Heart right ventricle (tissue), 16 donors: ENCODE data around the gene TTC7B. TPM values are rescaled to one million over a fixed set of nuclear protein-coding genes. Genes with fewer than 3 reads are reported as not detected.
"Not testable (repeated sequence)": the region's sequence is repeated elsewhere in the genome, so short reads cannot be mapped to it uniquely, and the experiment has no call there.

Experiments used
- ATAC-seq, 8 donors: fragments of 200-7000 bp; cut with Tn5 transposase; one replicate each; pipeline ENCODE4 v1.9.1; 2020; ENCODE audit warnings: mild to moderate bottlenecking in 8 of 8, moderate library complexity in 8 of 8, moderate number of reproducible peaks in 1 of 8
- DNase-seq, 2 donors: peaks; one replicate each; pipeline ENCODE4 v3.0.0-alpha.2; 2020
- H3K27ac ChIP-seq, 10 donors: fragments of 200-600 bp; sonication (generic) in 2 of 10; one replicate each; pipeline versions ENCODE4 v1.5.0 to v1.8.0; 2020 to 2022; ENCODE audit warnings: mild to moderate bottlenecking in 3 of 10
- H3K27me3 ChIP-seq, 7 donors: fragments of 200-600 bp; one replicate each; pipeline ENCODE4 v1.8.0; 2021 to 2022; ENCODE audit warnings: mild to moderate bottlenecking in 2 of 7
- H3K36me3 ChIP-seq, 9 donors: fragments of 200-600 bp; sonication (generic) in 1 of 9; one replicate each; pipeline versions ENCODE4 v1.5.0 to v1.8.0; 2020 to 2022; ENCODE audit warnings: mild to moderate bottlenecking in 2 of 9
- H3K4me1 ChIP-seq, 9 donors: fragments of 200-600 bp; sonication (generic) in 1 of 9; one replicate each; pipeline versions ENCODE4 v1.5.0 to v1.8.0; 2020 to 2022; ENCODE audit warnings: mild to moderate bottlenecking in 4 of 9
- H3K4me3 ChIP-seq, 10 donors: fragments of 200-600 bp; sonication (generic) in 2 of 10; one replicate each; pipeline versions ENCODE4 v1.5.0 to v1.8.0; 2020 to 2022; ENCODE audit warnings: mild to moderate bottlenecking in 7 of 10, moderate library complexity in 2 of 10
- H3K9me3 ChIP-seq, 11 donors: fragments of 200-600 bp in 10 of 11; sonication (generic) in 2 of 11; one replicate each; pipeline versions ENCODE4 v1.5.0 to v1.8.0; 2013 to 2022; ENCODE audit warnings: mild to moderate bottlenecking in 2 of 11, control low read depth in 1 of 11, moderate library complexity in 1 of 11
- CTCF ChIP-seq, 9 donors: fragments of 200-600 bp; sonication (generic) in 2 of 9; IDR thresholded peaks; one replicate each; pipeline versions ENCODE4 v1.5.0 to v1.8.0; 2021 to 2022; ENCODE audit warnings: antibody characterized with exemption in 9 of 9, mild to moderate bottlenecking in 5 of 9, moderate library complexity in 1 of 9
- WGBS, 2 donors: extraction: QIAGEN DNeasy Blood & Tissue Kit; methylation state at CpG; one replicate each; pipeline ENCODE4 v1.1.7; 2013; ENCODE audit warnings: inconsistent platforms in 1 of 2; 5-methylcytosine and 5-hydroxymethylcytosine counted together
- intact Hi-C, 10 donors: fragments of 100-400 bp; cut with DNase I; formaldehyde crosslinking; loops; one replicate each; pipeline versions ENCODE4 v1.11.1 to v1.14.2; 2022
- long read RNA-seq, 3 donors: library from polyadenylated mRNA; unstranded; transcript quantifications; one replicate each; pipeline ENCODE4 v2.0.0, GENCODE V29; 2020 to 2021
- polyA plus RNA-seq, 2 donors: library from polyadenylated mRNA; stranded (reverse); fragments of 200-250 nt; gene quantifications; one replicate each; pipeline ENCODE4 v1.2.3, GENCODE V29; 2013
- total RNA-seq, 10 donors: library from RNA; stranded (reverse); fragmentation: NEBNext Ultra II Directional in 3 of 10; extraction: Animal tissue kit (Norgen Biotek cat#: 25700) in 3 of 10; gene quantifications; one replicate each; pipeline versions ENCODE4 v1.2.1 to v1.2.4, GENCODE V29; 2021 to 2023
- donor health status: Arrhythmogenic right ventricular cardiomyopathy.
- donor health status: ischemic (EF 13 %, LVEDD 7.1; RV severe dilation, severe dysfunction).
- donor health status: healthy with polysubstance abuse.
- donor health status: DM: no; HTN: yes; CAD: no.
- donor health status: DM: no; HTN: no; CAD: no.
- donor health status: ischemic (EF 25% LVEDD 6.9; RV normal size, moderate dysfunction).
- donor health status: ischemic (EF 25% LVEDD 5.7; RV mildly dilated, moderate dysfunction).
- donor health status: healthy.
- donor health status: DM: yes; HTN: yes; CAD: no.
- donor health status: Ischemic cardiomyopathy.
- donor health status: ischemic (EF 35%, LVEDD 5.7; RV mildly dilated, moderate dysfunction).
- donor health status: nonischemic (EF 11% LVEDD 7.7; RV severe dilation, severe dysfunction).
- donor health status: DM: yes; HTN: yes; CAD: no.
- donor health status: PGD.
- donor health status: ischemic (EF 29% LVEDD 5.4; RV normal size, mild dysfunction).
- donor health status: nonischemic (EF 23%, LVEDD 6.1; RV moderate dilation, normal function).

The TTC7B gene
- total RNA-seq (10 to 100 TPM; 59.1 to 79.4 (median 66.6) TPM), polyA plus RNA-seq (10 to 100 TPM; 23.0 to 23.5 TPM)
- long read RNA-seq, donor 1, partial matches to known transcripts = 3 of 12 reads
- long read RNA-seq, donor 1, other reads (novel, unspliced or antisense) = 9 of 12 reads
- long read RNA-seq, donor 2, partial matches to known transcripts = 9 of 20 reads
- long read RNA-seq, donor 2, other reads (novel, unspliced or antisense) = 11 of 20 reads
- long read RNA-seq, donor 3, partial matches to known transcripts = 11 of 30 reads
- long read RNA-seq, donor 3, other reads (novel, unspliced or antisense) = 18 of 30 reads

GRCh38 chr14:90815822-90816662 lies at the start of gene TTC7B:
TSS of gene TTC7B (minus strand) at chr14:90816430. CDS start at chr14:90816295, 135 bp downstream.
- H3K27ac ChIP-seq = peak within 1 kb of the TSS in 6 of 10 donors; percentile 30 to 58 (median 50)
- H3K27me3 ChIP-seq = no peaks in the 10 kb centered on the region
- H3K36me3 ChIP-seq = no peaks in the 10 kb centered on the region
- no peaks in the 10 kb centered on the region for H3K9me3 ChIP-seq
- H3K4me3 ChIP-seq = peak within 1 kb of the TSS; percentile 63 to 91 (median 77)
- WGBS, 2 donors = 1% methylated on average over 83 to 111 of the region's 111 CpGs
- ATAC-seq = peak; percentile 69 to 85 (median 78)
- peak in 1 of 2 donors; percentile 65 for DNase-seq
- peaks cover 3 to 35% (median 18%) of the 10 kb centered on the region in 9 donors for H3K4me1 ChIP-seq
- intact Hi-C loops = loop anchor here in 3 of 10 donors (2.0 to 5.0 kb wide), 4 partner anchors 55 to 514 kb away; no protein-coding TSS in a partner anchor
- peak in 8 of 9 donors; percentile 5 to 42 (median 24) for TF ChIP-seq CTCF (IDR thresholded peaks at IDR 0.05)

DNA sequence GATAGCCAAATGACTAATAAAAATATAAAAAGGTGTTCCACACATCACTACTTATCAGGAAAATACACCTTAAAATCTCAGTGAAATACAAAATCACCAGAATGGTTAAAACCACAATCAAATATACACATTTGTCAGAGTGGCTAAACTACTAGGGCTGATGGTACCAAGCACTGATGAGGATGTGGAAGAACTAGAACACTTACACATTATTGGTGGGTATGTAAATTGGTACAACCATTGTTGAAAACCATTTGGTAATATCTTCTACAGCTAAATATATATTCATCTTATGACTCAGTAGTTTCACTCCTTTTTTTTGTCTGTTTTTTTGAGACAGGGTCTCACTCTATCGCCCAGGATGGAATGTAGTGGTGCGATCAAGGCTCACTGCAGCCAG lies 48.5 kb upstream of the TTC7B start:
- WGBS, 2 donors = 99 to 100% methylated on average over 2 of the region's 2 CpGs
- no peak for TF ChIP-seq CTCF (IDR thresholded peaks at IDR 0.05)
- intact Hi-C loops = no loop called here
- no peak overlapping the region for H3K27ac ChIP-seq
- ATAC-seq (no peak), DNase-seq (no peak)
- no peaks in the 10 kb centered on the region for H3K36me3 ChIP-seq
- no peak overlapping the region for H3K4me3 ChIP-seq
- peaks cover 0 to 24% (median 11%) of the 10 kb centered on the region in 9 donors for H3K4me1 ChIP-seq
- no peaks in the 10 kb centered on the region for H3K9me3 ChIP-seq
- no peaks in the 10 kb centered on the region for H3K27me3 ChIP-seq

GRCh38 chr14:90858511-90858910 lies 42.3 kb upstream of the TTC7B start:
- DNase-seq (no peak), ATAC-seq (no peak)
- Histone ChIP-seq H3K36me3 (no peaks in the 10 kb centered on the region), H3K4me3 (no peak overlapping the region), H3K27ac (no peak overlapping the region), H3K4me1 (no peaks in the 10 kb centered on the region), H3K9me3 (no peaks in the 10 kb centered on the region), H3K27me3 (no peaks in the 10 kb centered on the region)
- TF ChIP-seq CTCF (IDR thresholded peaks at IDR 0.05) = no peak
- WGBS, 2 donors = 88 to 89% methylated on average over 5 of the region's 5 CpGs
- intact Hi-C loops = no loop called here

- DNase-seq = no peak
- 86 to 93% methylated on average over 6 of the region's 6 CpGs for WGBS, 2 donors
Measured at GRCh38 chr14:90857866-90858265, 41.6 kb upstream of the TTC7B start.

GRCh38 chr14:90856115-90856514 lies 39.9 kb upstream of the TTC7B start:
- H3K4me3 ChIP-seq, H3K27me3 ChIP-seq, H3K36me3 ChIP-seq, intact Hi-C loops, H3K4me1 ChIP-seq, H3K9me3 ChIP-seq, DNase-seq, H3K27ac ChIP-seq, ATAC-seq: not testable (repeated sequence)
- 88 to 97% methylated on average over 5 of the region's 5 CpGs for WGBS, 2 donors

More at GRCh38 chr14:90857866-90858265, 41.6 kb upstream of the TTC7B start:
- H3K36me3 ChIP-seq = no peaks in the 10 kb centered on the region
- no peaks in the 10 kb centered on the region for H3K4me1 ChIP-seq
- ATAC-seq = no peak
- intact Hi-C loops = no loop called here
- no peaks in the 10 kb centered on the region for H3K27me3 ChIP-seq
- no peaks in the 10 kb centered on the region for H3K9me3 ChIP-seq
- no peak for TF ChIP-seq CTCF (IDR thresholded peaks at IDR 0.05)
- H3K27ac ChIP-seq = no peak overlapping the region
- no peak overlapping the region for H3K4me3 ChIP-seq
